ENCODE measurements around the gene AGK. TPM values are rescaled to one million over a fixed set of nuclear protein-coding genes. Genes with fewer than 3 reads are reported as not detected.
"Not testable (repeated sequence)": the region's sequence is repeated elsewhere in the genome, so short reads cannot be mapped to it uniquely, and the experiment has no call there.

The AGK gene
- polyA plus RNA-seq, 1 donor: 27.4 TPM

DNA sequence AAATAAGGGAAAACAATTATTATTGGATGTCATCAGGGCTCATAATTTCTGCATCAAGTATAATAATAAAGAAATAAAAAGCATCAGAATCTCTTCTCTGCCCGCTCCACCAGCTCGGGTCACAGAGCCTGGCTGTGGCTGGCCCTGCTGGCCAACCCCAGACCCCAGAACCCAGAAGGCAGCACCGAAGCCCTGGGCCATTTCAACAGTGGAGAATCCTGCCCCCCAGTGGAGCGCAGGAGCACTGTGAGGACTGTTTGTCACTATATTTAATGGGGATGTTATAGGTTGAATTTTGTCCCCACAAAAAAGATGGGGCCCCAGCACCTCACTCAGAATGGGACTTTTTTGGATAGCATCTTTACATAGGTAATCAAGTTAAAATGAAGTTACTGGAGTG is 123.5 kb downstream of the AGK start:
- Histone ChIP-seq H3K36me3 (ENCODE audit: control insufficient read depth, insufficient read depth, low read length) (peaks cover 29% of the 10 kb centered on the region), H3K27me3 (ENCODE audit: control insufficient read depth, insufficient read depth, low read length) (no peaks in the 10 kb centered on the region), H3K4me3 (ENCODE audit: low read length) (no peak overlapping the region), H3K27ac (ENCODE audit: low read length) (no peak overlapping the region), H3K9me3 (ENCODE audit: control insufficient read depth, low read depth, low read length) (no peaks in the 10 kb centered on the region), H3K4me1 (ENCODE audit: control insufficient read depth, insufficient read depth, low read length) (peaks cover 3% of the 10 kb centered on the region)
- WGBS (ENCODE audit: insufficient coverage, low lambda C conversion rate): no CpG with 5 or more reads among the region's 4 CpGs
- no peak for DNase-seq

DNA sequence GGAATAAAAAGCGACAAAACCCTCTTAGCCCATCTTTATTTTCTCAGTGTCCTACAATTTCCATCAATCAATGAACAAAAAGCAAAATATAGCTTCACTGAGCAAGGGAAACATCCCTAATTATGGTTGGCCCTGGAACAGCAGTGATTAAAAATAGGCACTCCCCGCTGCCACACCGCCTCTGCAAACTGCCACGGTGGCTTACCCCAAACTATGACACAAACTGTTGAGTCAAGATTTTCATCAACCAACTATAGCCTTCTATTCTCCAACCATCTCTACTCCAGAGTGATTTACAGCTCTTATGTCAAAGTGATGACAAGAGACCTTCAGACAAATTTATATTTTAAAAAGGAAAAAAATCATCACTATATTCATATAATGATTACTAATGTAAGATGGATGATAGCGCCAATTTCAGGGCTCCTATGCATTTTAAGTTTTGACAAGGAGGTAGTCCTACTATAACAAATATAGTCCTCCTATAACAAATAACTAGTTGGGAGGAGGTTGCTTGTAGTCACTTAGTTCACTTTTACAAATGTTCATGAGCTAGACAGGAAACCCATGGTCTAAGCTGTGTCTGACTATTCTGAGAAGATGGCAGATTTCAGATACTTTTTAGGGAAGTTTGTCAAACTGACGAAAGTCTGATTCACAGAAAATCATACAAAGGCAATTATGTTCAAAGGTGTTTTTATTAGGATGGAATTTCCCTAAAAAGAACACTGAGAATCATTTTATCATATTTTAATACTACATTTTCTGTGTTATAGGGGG is 124.4 kb downstream of the AGK start:
- no peaks in the 10 kb centered on the region for H3K27me3 ChIP-seq (ENCODE audit: control insufficient read depth, insufficient read depth, low read length)
- no peak overlapping the region for H3K27ac ChIP-seq (ENCODE audit: low read length)
- no peak overlapping the region for H3K4me3 ChIP-seq (ENCODE audit: low read length)
- WGBS (ENCODE audit: insufficient coverage, low lambda C conversion rate): 100% methylated on average over 2 of the region's 6 CpGs
- no peaks in the 10 kb centered on the region for H3K9me3 ChIP-seq (ENCODE audit: control insufficient read depth, low read depth, low read length)
- DNase-seq: no peak
- H3K4me1 ChIP-seq (ENCODE audit: control insufficient read depth, insufficient read depth, low read length): peaks cover 3% of the 10 kb centered on the region
- peaks cover 31% of the 10 kb centered on the region for H3K36me3 ChIP-seq (ENCODE audit: control insufficient read depth, insufficient read depth, low read length)

DNA sequence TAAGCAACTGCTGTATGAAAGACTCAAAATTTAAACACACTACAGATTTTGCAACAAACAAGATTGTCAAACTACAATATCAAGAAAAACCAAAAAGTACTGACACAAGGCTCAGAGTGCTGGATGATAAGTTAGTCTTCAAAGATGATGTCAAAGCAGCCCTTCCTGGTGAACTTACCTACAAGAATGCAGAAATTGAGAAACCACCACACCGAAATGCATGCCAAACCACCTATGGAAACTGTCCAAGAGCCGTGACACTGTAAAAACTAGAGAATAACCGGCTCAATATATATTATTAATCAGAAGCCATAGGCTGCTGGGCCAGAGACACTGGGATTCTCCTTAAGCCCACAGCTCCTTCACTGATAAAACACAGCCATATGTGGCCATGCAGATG is 125.4 kb downstream of the AGK start:
- Histone ChIP-seq H3K27ac (ENCODE audit: low read length) (no peak overlapping the region), H3K36me3 (ENCODE audit: control insufficient read depth, insufficient read depth, low read length) (peaks cover 34% of the 10 kb centered on the region), H3K4me3 (ENCODE audit: low read length) (no peak overlapping the region), H3K4me1 (ENCODE audit: control insufficient read depth, insufficient read depth, low read length) (peaks cover 3% of the 10 kb centered on the region), H3K27me3 (ENCODE audit: control insufficient read depth, insufficient read depth, low read length) (no peaks in the 10 kb centered on the region), H3K9me3 (ENCODE audit: control insufficient read depth, low read depth, low read length) (no peaks in the 10 kb centered on the region)
- no CpG with 5 or more reads among the region's 3 CpGs for WGBS (ENCODE audit: insufficient coverage, low lambda C conversion rate)
- no peak for DNase-seq

- H3K27me3 ChIP-seq (ENCODE audit: control insufficient read depth, insufficient read depth, low read length): no peaks in the 10 kb centered on the region
- no peak overlapping the region for H3K4me3 ChIP-seq (ENCODE audit: low read length)
- no peaks in the 10 kb centered on the region for H3K9me3 ChIP-seq (ENCODE audit: control insufficient read depth, low read depth, low read length)
- H3K27ac ChIP-seq (ENCODE audit: low read length): no peak overlapping the region
- no peaks in the 10 kb centered on the region for H3K4me1 ChIP-seq (ENCODE audit: control insufficient read depth, insufficient read depth, low read length)
- peaks cover 34% of the 10 kb centered on the region for H3K36me3 ChIP-seq (ENCODE audit: control insufficient read depth, insufficient read depth, low read length)
- DNase-seq: no peak
Observed at GRCh38 chr7:141679014-141679413, 127.8 kb downstream of the AGK start.

DNA sequence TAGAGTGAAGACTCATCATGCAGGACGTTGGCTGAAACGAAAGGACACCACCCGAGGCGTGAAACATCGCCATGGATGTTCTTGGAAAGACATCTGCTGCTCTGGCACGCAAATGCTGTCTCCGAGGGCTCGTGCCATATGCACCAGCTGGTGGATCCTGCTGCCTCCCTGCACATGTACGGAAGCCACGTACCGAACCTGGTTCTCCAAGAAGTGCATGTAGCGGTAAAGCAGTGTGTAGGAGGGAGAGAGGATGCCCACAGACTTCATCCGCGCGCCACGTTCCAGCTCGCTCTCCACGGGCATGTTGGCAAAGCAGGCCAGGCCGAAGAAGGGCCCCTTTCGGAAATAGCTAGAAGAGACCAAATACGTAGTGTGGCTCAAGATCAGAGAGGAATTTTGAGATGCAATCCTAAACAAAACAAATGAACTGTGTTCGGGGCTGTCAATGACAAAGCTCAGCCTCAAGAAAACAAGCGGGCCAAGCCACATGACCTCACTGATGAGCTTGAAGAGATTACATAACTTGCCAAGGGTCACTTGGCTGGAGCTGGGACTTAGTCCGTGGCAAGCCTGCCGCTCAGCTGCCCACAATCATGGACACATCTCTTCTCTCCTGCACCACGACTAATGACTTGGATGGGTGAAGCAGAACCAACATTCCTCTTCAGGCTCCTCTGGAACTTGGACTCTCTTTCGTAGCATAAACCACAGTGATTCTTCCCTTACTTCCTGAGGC is 134.2 kb downstream of the AGK start:
- WGBS (ENCODE audit: insufficient coverage, low lambda C conversion rate): 100% methylated on average over 1 of the region's 27 CpGs
- H3K27me3 ChIP-seq (ENCODE audit: control insufficient read depth, insufficient read depth, low read length): no peaks in the 10 kb centered on the region
- no peak overlapping the region for H3K4me3 ChIP-seq (ENCODE audit: low read length)
- no peak overlapping the region for H3K27ac ChIP-seq (ENCODE audit: low read length)
- DNase-seq: no peak
- peaks cover 44% of the 10 kb centered on the region for H3K36me3 ChIP-seq (ENCODE audit: control insufficient read depth, insufficient read depth, low read length)
- H3K9me3 ChIP-seq (ENCODE audit: control insufficient read depth, low read depth, low read length): no peaks in the 10 kb centered on the region
- H3K4me1 ChIP-seq (ENCODE audit: control insufficient read depth, insufficient read depth, low read length): no peaks in the 10 kb centered on the region

DNA sequence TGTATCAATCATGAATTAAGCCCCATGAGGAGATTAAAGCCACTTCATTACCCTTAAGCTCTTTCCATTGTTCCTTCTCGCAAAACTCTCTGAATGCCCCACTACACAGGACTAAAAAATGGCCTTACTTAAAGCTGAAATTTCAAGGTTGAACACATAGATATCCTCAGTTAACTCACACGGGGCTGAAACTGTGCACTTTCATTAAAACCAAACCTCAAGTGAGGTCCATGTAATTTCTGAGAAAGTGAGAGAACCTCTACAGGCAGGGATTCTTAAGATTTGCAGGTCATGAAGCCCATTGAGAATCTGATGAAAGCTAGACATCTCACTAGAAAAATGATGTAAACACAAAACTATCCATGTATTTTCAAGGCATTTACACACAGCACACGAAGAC is 134.9 kb downstream of the AGK start:
- no CpG with 5 or more reads among the region's 3 CpGs for WGBS (ENCODE audit: insufficient coverage, low lambda C conversion rate)
- H3K36me3 ChIP-seq (ENCODE audit: control insufficient read depth, insufficient read depth, low read length): peaks cover 38% of the 10 kb centered on the region
- H3K9me3 ChIP-seq (ENCODE audit: control insufficient read depth, low read depth, low read length): no peaks in the 10 kb centered on the region
- no peak for DNase-seq
- no peak overlapping the region for H3K27ac ChIP-seq (ENCODE audit: low read length)
- no peak overlapping the region for H3K4me3 ChIP-seq (ENCODE audit: low read length)
- no peaks in the 10 kb centered on the region for H3K4me1 ChIP-seq (ENCODE audit: control insufficient read depth, insufficient read depth, low read length)
- no peaks in the 10 kb centered on the region for H3K27me3 ChIP-seq (ENCODE audit: control insufficient read depth, insufficient read depth, low read length)

DNA sequence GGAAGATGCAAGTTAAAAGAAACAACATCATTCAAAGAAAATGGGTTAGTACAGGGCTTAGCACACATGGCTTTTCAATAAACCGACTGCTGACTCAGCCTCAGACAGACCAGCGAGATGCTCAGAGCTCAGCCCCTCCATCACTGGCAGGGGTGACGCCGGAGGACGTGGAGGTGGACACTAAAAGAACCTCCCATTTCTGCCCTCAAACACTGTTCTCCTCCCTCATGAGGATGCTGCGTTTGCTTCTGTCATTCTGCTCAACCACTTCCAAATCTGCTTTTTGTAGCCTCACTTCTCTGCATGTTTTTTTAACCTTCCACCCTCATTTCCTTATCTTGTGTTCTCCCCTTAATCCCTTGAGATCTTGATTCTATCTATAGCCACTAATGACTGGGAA is 135.5 kb downstream of the AGK start:
- no peak for DNase-seq
- Histone ChIP-seq H3K36me3 (ENCODE audit: control insufficient read depth, insufficient read depth, low read length) (peaks cover 32% of the 10 kb centered on the region), H3K27me3 (ENCODE audit: control insufficient read depth, insufficient read depth, low read length) (no peaks in the 10 kb centered on the region), H3K4me1 (ENCODE audit: control insufficient read depth, insufficient read depth, low read length) (no peaks in the 10 kb centered on the region), H3K4me3 (ENCODE audit: low read length) (no peak overlapping the region), H3K27ac (ENCODE audit: low read length) (no peak overlapping the region), H3K9me3 (ENCODE audit: control insufficient read depth, low read depth, low read length) (no peaks in the 10 kb centered on the region)
- WGBS (ENCODE audit: insufficient coverage, low lambda C conversion rate): 67% methylated on average over 1 of the region's 6 CpGs

DNA sequence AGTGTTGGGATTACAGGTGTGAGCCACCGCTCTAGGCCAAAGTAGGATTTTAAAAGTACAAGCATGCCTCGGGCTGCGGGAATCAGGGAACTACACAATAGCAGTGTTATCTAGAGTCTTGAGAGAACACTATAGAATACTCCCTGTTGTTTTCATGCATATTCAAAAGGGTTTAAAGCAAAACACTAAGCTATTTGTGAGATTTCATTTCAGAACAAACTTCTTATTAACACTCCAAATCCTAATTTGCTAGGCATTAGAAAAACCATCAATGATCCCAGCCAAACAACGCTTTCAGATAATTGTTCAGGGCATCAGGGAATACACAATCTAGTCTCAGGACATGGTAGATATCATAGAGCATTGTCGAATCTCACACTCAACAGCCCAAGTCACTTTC is 136.8 kb downstream of the AGK start:
- Histone ChIP-seq H3K36me3 (ENCODE audit: control insufficient read depth, insufficient read depth, low read length) (peaks cover 23% of the 10 kb centered on the region), H3K4me1 (ENCODE audit: control insufficient read depth, insufficient read depth, low read length) (no peaks in the 10 kb centered on the region), H3K9me3 (ENCODE audit: control insufficient read depth, low read depth, low read length) (no peaks in the 10 kb centered on the region), H3K27me3 (ENCODE audit: control insufficient read depth, insufficient read depth, low read length) (no peaks in the 10 kb centered on the region), H3K4me3 (ENCODE audit: low read length) (no peak overlapping the region), H3K27ac (ENCODE audit: low read length) (no peak overlapping the region)
- 100% methylated on average over 1 of the region's 5 CpGs for WGBS (ENCODE audit: insufficient coverage, low lambda C conversion rate)
- DNase-seq: no peak

DNA sequence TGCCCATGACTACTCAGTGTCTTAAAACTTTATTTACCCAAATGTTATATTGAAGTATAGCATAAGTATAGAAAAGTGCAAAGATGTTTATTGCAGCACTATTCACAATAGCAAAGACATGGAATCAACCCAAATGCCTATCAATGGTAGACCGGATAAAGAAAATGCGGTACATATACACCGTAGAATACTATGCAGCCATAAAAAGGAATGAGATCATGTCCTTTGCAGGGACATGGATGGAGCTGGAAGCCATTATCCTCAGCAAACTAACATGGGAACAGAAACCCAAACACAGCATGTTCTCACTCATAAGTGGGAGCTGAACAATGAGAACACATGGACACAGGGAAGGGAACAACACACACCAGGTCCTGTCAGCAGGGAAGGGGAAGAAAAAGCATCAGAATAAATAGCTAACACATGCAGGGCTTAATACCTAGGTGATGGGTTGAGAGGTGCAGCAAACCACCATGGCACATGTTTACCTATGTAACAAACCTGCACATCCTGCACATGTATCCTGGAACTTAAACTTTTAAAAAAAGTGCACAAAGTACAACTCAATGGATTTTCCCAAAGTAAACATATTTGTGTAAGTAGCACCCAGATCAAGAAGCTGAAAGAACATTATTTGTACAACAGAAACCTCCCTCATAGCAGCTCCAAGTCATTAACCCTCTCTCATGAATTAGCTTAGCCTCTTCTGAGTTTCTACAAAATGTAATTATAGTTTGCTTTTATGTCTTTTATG is 138.0 kb downstream of the AGK start:
- not testable (repeated sequence) for H3K9me3 ChIP-seq (ENCODE audit: control insufficient read depth, low read depth, low read length); DNase-seq; H3K4me1 ChIP-seq (ENCODE audit: control insufficient read depth, insufficient read depth, low read length); H3K4me3 ChIP-seq (ENCODE audit: low read length); H3K27ac ChIP-seq (ENCODE audit: low read length); H3K27me3 ChIP-seq (ENCODE audit: control insufficient read depth, insufficient read depth, low read length)
- 100% methylated on average over 1 of the region's 3 CpGs for WGBS (ENCODE audit: insufficient coverage, low lambda C conversion rate)
- H3K36me3 ChIP-seq (ENCODE audit: control insufficient read depth, insufficient read depth, low read length): peaks cover 18% of the 10 kb centered on the region

- DNase-seq: no peak
- Histone ChIP-seq H3K36me3 (ENCODE audit: control insufficient read depth, insufficient read depth, low read length) (no peaks in the 10 kb centered on the region), H3K27me3 (ENCODE audit: control insufficient read depth, insufficient read depth, low read length) (no peaks in the 10 kb centered on the region), H3K4me3 (ENCODE audit: low read length) (no peak overlapping the region), H3K27ac (ENCODE audit: low read length) (no peak overlapping the region), H3K9me3 (ENCODE audit: control insufficient read depth, low read depth, low read length) (no peaks in the 10 kb centered on the region), H3K4me1 (ENCODE audit: control insufficient read depth, insufficient read depth, low read length) (peaks cover 8% of the 10 kb centered on the region)
- WGBS (ENCODE audit: insufficient coverage, low lambda C conversion rate): 50% methylated on average over 2 of the region's 3 CpGs
Observed at GRCh38 chr7:141691540-141691939, 140.3 kb downstream of the AGK start.

Data from large intestine (tissue), 3 donors.